Stomach smooth muscle (tissue), 2 donors: ENCODE results near the gene IRX2.
A peak's percentile ranks its signal among the peaks of the same experiment; 100 is the strongest.

Source experiments
- H3K27ac ChIP-seq: one replicate; pipeline ENCODE4 v1.7.0; 2013; ENCODE audit warnings: mild to moderate bottlenecking, low read length, inconsistent platforms
- H3K27me3 ChIP-seq, 2 donors: one replicate each; pipeline ENCODE4 v1.7.0; 2013; ENCODE audit warnings: low read length in 2 of 2; ENCODE audit not compliant: insufficient read depth in 2 of 2, control insufficient read depth in 1 of 2
- H3K36me3 ChIP-seq, 2 donors: one replicate each; pipeline ENCODE4 v1.7.0; 2013; ENCODE audit warnings: low read length in 2 of 2; ENCODE audit not compliant: control insufficient read depth in 2 of 2, insufficient read depth in 2 of 2
- H3K4me1 ChIP-seq: one replicate; pipeline ENCODE4 v1.7.0; 2013; ENCODE audit warnings: low read length; ENCODE audit not compliant: control insufficient read depth, insufficient read depth
- H3K4me3 ChIP-seq, 2 donors: one replicate each; pipeline ENCODE4 v1.7.0; 2013; ENCODE audit warnings: low read length in 2 of 2
- H3K9ac ChIP-seq, 2 donors: one replicate each; pipeline ENCODE4 v1.7.0; 2013; ENCODE audit warnings: low read length in 2 of 2, mild to moderate bottlenecking in 1 of 2
- H3K9me3 ChIP-seq, 2 donors: one replicate each; pipeline ENCODE4 v1.7.0; 2013; ENCODE audit warnings: low read length in 2 of 2; ENCODE audit not compliant: control insufficient read depth in 2 of 2
- donor health status: healthy.
- donor health status: Pancreatic carcinoma.

Gene IRX2

DNA sequence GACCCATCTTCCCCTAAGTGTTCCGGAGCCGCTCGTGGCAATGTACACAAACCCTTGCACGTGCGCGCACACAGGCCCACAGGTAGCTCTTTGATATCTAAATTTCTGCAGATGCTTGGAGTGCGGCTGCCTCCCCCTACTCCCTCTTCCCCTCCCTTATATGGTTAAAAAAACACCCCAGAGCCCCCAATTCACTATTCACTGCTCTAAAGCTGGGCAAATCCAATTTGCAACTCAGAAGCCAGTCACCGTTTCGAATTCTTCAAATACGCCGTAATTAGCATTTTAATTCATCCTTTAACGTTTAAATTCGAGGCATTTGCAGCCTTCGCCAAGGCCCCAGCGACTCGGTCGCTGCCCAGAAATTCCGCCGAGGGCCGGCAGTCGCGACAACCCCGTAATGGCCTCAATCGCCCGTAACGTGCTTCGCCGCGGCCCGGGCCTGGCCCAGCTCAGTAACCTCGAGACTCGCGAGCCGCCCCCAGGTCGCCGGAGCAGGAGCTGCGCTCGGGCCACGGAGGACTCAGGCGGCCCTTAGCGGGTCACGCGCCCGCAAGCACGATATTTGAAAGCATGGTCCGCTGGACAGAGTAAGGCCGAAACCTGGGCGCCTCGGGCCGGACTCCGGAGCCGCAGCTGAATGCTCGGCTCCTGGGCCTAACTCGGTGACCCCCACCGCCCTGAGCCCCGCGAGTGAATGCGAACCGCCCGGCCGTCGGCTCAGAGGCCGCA is 1.3 kb downstream of the IRX2 start:
- H3K4me3 ChIP-seq: peak overlapping the region in 1 of 2 donors; percentile 8
- H3K36me3 ChIP-seq: no peaks in the 10 kb centered on the region
- no peaks in the 10 kb centered on the region for H3K9me3 ChIP-seq
- peaks cover 19% of the 10 kb centered on the region for H3K4me1 ChIP-seq
- no peak overlapping the region for H3K9ac ChIP-seq
- H3K27me3 ChIP-seq: peaks cover 49 to 80% of the 10 kb centered on the region in 2 donors
- H3K27ac ChIP-seq: no peak overlapping the region

DNA sequence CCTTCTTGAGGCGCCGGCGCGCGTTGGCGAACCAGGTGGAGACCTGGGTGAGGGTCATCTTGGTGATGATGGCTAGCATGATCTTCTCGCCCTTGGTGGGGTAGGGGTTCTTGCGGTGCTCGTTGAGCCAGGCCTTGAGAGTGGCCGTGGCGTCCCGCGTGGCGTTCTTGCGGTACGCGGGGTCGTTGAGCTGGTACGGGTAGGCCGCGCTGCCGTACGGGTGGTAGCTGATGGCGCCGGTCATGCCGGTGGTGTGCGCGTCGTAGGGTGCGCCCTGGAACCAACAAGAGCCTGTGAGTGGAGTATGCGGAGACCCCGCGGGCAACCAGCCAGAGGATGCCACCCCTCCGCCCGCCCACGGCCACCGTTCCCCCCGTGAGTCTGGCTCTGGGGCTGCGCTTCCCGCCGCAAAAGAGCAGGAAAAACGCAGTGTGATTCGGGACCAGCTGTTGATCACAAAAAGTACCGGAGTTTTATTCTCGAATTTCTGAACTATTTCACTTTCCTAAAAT is 1.9 kb downstream of the IRX2 start:
- no peak overlapping the region for H3K4me3 ChIP-seq
- no peaks in the 10 kb centered on the region for H3K36me3 ChIP-seq
- H3K9ac ChIP-seq: no peak overlapping the region
- H3K4me1 ChIP-seq: peaks cover 17% of the 10 kb centered on the region
- H3K27me3 ChIP-seq: peaks cover 45 to 80% of the 10 kb centered on the region in 2 donors
- no peaks in the 10 kb centered on the region for H3K9me3 ChIP-seq
- no peak overlapping the region for H3K27ac ChIP-seq

DNA sequence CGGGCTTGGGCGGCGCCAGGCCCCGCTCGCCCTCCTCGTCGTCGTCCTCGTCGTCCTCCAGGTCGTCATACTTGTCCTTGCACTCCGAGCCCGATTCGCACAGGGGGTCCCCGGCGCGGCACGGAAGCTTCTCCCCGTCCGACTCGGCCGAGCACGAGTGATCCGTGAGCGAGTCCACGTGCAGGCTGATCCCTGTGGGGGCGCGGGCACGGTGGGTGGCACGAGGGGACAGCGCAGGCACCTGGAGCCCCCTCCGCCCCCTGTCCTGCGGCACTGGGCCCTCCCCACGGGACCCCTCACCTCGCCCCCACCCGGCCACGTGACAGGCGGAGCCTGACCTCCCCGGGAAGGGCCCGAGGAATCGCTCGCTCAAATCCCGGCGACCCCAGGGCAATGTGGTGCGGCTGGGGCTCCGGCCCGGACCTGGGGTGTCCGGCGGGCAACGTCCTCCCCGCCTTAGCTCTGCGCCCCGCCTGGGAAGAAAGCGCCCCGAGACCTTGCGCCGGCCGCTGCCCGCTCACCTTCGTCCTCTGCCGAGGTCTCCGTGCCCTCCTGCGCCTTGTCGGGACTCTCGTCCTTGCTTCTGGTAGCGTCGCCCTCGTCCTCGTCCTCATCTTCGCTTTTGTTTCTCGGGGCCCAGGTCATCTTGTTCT is 2.5 kb downstream of the IRX2 start:
- no peak overlapping the region for H3K4me3 ChIP-seq

DNA sequence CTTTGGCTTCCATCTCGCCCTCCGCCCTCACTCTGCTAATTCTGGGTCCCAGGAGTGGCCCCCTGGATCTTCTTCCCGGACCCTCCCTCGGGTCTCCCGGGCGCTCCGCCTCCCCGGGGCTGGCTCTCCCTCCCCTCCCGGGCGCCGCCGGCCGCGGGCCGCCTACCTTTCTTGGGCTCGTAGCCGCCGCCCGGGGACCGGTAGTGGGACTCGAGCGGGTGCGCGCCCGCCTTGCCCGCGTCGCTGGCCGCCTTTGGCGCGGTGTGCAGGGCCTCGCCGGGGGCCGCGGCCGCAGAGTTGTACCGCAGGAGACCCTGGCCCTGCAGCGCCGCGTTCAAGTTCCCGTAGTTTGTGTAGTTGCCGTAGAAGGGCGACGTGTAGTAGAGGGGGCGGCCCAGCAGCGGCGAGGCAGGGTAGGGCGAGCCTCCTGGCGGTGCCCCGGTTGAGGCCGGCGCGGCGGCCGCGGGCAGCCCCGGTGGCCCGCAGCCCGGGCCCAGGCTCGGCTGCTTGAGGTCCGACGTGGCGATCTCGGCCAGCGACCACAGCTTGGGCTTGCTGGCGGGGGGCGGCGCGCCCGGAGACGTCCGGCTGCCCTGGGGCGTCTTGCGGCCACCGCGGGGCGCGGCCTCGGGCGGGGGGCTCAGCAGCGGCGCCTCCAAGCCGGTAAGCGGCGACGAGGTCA is 3.2 kb downstream of the IRX2 start:
- Histone ChIP-seq H3K27ac (no peak overlapping the region), H3K9ac (no peak overlapping the region), H3K4me3 (no peak overlapping the region), H3K36me3 (no peaks in the 10 kb centered on the region), H3K4me1 (peaks cover 17% of the 10 kb centered on the region), H3K9me3 (no peaks in the 10 kb centered on the region), H3K27me3 (peaks cover 38 to 81% of the 10 kb centered on the region in 2 donors)

More for the DNA sequence above, 2.5 kb downstream of the IRX2 start:
- Histone ChIP-seq H3K27me3 (peaks cover 42 to 79% of the 10 kb centered on the region in 2 donors), H3K9ac (no peak overlapping the region), H3K9me3 (no peaks in the 10 kb centered on the region), H3K4me1 (peaks cover 17% of the 10 kb centered on the region), H3K36me3 (no peaks in the 10 kb centered on the region), H3K27ac (no peak overlapping the region)

DNA sequence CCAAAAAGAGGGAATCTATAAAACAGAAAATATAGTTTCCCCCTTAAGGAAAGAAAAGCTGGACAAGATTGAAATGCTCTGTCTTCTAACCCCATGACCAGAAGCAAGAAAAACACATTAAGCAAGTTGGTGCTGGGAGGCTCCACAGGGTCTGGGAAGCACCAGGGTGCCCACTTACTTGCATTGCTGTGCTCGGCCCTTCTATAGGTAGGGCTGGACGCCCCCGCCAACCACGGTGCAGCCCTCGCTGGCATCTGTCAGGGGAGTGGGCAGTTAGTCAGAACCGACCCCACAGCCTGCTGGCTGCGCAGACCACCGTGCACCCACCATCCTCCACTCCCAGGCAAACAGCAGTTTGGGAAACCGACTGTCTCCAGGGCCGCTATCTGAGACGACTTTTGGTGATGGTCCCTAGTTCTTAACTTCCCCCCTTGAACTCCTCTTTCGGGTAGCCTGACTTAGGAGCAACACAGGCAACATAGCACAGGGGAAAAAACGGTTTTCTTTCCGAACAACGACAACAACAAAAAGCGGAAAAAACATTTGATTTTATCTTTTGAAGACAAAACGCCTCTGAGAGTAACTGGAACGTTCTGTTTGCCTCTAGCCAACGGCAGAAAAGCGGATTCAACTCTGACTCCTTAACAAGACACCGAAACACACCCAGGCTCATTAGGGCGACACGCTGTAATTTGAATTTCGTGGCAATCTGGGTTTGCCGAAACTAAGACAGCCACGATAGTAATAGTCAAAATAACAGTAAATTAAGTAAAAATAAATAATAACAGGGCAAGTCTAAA is 3.9 kb downstream of the IRX2 start:
- Histone ChIP-seq H3K27ac (no peak overlapping the region), H3K4me1 (peaks cover 13% of the 10 kb centered on the region), H3K9ac (no peak overlapping the region), H3K36me3 (no peaks in the 10 kb centered on the region), H3K9me3 (no peaks in the 10 kb centered on the region), H3K27me3 (peaks cover 33 to 81% of the 10 kb centered on the region in 2 donors), H3K4me3 (no peak overlapping the region)

DNA sequence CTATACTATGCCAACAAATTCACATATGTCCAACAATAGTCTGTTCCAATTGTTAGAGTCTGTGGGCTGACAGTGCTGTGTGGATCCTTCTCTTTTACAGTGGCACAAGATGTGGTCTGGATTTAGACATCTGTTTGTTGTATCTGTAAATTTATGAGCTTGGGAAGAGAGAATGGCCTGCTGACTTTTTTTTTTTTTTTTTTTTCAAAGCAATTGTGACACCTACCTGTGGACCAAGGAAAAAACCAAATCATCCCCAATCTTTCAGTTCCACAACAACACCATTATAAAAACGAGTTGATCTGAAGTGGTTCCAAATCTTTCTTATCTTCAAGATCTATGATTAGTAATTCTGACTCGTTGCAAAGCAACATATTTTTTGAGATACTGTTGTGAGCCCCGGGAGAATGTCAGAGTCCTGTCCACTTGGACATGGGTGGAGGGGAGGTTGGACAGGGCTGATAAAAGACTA is 4.9 kb downstream of the IRX2 start:
- H3K9me3 ChIP-seq: no peaks in the 10 kb centered on the region
- H3K9ac ChIP-seq: no peak overlapping the region
- H3K36me3 ChIP-seq: no peaks in the 10 kb centered on the region
- H3K27me3 ChIP-seq: peaks cover 32 to 80% of the 10 kb centered on the region in 2 donors
- H3K27ac ChIP-seq: no peak overlapping the region
- H3K4me3 ChIP-seq: no peak overlapping the region
- peaks cover 8% of the 10 kb centered on the region for H3K4me1 ChIP-seq

DNA sequence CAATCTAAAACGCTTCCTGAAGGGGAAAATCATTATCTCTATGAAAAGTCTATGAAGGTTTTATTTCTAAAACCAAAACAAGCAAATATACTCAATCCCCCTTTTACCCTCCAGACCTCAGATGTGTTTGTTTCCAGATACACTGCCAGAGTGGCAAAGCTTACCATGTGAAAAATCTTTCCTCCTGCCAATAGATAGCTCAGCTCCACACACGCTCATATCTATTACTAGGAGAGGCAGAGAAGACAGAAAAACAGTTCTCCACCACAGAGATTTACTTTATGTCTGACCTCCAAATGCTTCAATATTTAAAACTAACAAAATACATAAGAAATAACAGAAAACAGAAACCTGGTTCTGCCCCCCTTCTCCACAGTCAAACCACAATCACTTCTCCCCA is 7.0 kb downstream of the IRX2 start:
- no peak overlapping the region for H3K4me3 ChIP-seq
- no peaks in the 10 kb centered on the region for H3K4me1 ChIP-seq
- no peak overlapping the region for H3K9ac ChIP-seq
- H3K9me3 ChIP-seq: no peaks in the 10 kb centered on the region
- no peaks in the 10 kb centered on the region for H3K36me3 ChIP-seq
- H3K27me3 ChIP-seq: peaks cover 33 to 84% of the 10 kb centered on the region in 2 donors
- H3K27ac ChIP-seq: no peak overlapping the region

DNA sequence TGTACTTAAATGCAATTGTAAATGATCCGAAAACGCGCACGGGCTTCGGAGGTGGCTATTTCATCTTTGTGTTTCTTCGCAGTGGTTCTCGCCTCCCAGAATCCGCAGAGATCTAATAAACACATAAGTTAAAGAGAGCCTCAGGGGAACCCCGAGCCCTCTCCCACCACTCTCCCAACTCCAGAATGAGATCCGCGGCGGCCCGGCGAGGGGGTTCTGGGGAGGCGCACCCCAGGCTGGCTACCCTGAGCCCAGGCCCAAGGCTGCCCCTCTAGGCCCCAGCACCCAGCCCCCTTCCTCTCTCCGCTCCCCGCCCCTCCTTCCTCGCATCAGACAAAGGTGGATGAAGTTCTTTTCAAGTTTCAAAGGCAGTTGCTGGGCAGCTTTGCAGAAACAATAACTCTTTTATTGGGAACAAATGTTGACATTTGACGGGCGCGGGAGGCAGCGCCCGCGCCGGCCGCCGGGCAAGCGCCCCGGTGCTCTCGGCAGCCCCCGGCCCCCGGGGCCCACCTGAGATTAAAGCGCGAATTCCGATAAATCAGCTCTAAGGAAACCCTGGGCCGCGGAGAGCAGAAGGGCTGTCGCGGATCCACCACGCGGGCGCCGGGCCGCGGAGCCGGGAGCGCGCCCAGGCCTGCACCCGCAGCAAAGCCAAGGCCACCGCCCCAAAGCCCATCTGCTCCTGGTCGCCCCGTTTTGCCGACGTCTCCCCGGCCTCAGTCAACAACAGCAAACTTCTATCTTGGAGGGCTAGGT is 8.4 kb downstream of the IRX2 start:
- Histone ChIP-seq H3K9me3 (no peaks in the 10 kb centered on the region), H3K27ac (no peak overlapping the region), H3K36me3 (no peaks in the 10 kb centered on the region), H3K9ac (no peak overlapping the region), H3K27me3 (peaks cover 32 to 84% of the 10 kb centered on the region in 2 donors), H3K4me3 (no peak overlapping the region), H3K4me1 (peaks cover 8% of the 10 kb centered on the region)

DNA sequence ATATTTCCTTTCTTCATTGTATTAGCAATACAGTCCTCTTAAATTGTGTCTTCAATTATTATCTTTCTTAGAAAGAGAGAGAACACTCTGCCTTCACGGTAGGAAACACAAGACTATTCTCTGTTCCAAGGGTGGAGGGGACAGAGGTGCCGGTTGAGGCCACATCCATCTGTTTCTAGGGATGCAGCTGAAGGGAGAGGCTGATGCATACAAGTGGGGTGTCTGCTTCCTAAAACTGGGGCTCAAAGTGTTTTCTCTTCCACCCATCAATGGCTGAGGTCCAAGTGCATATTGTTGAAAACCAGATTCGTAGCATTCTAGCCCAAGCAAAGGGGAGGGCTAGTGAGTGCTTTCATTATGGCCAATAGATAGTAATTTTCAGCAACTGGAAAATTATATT is 9.5 kb downstream of the IRX2 start:
- H3K9me3 ChIP-seq: no peaks in the 10 kb centered on the region
- H3K27me3 ChIP-seq: peaks cover 29 to 84% of the 10 kb centered on the region in 2 donors
- no peak overlapping the region for H3K9ac ChIP-seq
- no peak overlapping the region for H3K4me3 ChIP-seq
- H3K27ac ChIP-seq: no peak overlapping the region
- peaks cover 8% of the 10 kb centered on the region for H3K4me1 ChIP-seq
- H3K36me3 ChIP-seq: no peaks in the 10 kb centered on the region
